Ramos (cell line): ENCODE data around the gene NEGR1.

Source experiments
- in situ Hi-C: fragments of 300-500 bp; cut with MboI; formaldehyde crosslinking; loops from one replicate; pipeline ENCODE4 v1.14.3; 2022; ENCODE audit warnings: low sequenced_read_pairs; ENCODE audit not compliant: unreplicated experiment

Gene NEGR1

DNA sequence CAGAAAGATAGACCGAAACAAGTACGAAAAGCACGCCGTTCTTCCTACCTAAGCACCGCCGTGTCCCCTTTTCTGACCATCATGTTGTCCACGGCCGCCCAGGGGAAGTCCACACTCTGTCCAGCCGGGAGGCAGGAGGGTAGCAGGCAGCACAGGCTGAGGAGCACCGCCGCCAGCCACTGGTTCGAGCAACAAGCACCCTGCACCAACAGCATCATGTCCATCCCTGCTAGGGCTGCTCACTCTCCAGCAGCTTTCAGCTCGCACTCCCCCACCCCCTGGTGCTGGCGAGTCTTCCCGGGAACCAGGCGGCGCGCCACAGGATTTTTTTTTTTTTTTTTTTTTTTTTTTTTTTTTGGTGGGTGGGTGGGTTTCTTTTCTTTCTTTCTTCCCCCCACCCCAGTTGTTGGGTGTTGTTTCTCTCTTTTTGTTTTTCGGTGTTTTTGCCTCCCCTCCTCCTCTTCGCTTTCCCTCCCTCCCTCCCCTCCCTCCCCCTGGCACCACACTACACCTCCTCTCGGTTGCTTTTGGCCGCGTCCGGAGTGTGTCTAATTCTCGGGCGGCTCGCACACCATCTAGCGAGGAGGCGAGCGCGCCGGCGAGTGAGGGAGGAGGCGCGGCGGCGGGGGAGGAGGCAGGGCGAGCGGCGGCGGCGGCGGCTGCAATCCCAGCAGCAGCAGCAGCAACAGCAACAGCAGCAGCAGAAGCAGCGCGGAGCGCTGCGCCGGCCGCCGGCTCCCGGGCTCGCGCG is at the start of gene NEGR1:
TSS of gene NEGR1 (minus strand) at position 269 of the 751 bp plus-strand sequence.
- in situ Hi-C loops, result no loop called here

DNA sequence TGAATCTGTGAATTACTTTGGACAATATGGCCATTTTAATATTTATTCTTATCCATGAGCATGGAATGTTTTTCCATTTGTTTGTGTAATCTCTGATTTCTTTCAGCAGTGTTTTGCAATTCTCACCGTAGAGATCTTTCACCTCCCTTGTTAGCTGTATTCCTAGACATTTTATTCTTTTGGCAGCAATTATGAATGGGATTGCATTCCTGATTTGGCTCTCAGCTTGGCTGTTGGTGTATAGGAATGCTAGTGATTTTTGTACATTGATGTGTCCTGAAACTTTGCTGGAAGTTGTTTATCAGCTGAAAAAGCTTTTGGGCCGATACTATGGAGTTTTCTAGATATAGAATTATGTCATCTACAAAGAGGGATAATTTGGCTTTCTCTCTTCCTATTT is 44.2 kb upstream of the NEGR1 start:
- in situ Hi-C loops, result no loop called here

DNA sequence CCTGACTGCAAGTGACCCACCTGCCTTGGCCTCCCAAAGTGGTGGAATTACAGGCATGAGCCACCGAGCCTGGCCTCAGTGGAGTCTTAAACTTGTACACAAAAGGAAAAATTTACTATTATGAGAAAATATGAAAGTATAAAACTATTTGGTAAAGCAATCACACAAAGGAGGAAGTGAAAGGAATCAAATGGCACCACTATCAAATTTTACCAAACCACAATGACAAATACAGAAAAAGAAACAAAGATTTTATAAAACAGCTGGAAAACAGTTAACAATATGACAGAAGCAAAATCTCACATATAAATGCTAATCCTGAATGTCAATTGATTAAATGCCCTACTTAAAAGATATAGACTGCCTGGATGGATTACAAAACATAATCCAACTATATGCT is 42.1 kb upstream of the NEGR1 start:
- in situ Hi-C loops, result no loop called here

- in situ Hi-C loops, result no loop called here
Measured at GRCh38 chr1:72322910-72323309, 40.6 kb upstream of the NEGR1 start.

DNA sequence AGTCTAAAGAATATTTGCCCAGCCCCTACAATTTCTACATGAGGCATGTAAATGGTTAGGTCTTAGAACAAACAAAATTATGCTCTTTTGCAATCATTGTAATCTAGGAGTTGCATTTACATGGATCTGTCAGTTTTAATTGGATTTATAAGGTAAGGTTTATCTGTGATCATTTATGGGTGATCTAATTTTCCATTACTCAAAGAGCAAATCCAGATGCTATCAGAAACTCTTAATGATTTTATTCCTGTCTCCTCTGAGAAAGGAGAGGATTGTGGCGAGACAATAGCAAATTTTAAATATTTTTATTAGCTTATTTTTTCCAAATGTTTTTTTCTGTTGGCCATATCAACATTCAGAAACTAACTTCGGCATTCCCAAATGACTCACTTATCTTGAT is 14.2 kb upstream of the NEGR1 start:
- in situ Hi-C loops, result no loop called here

- in situ Hi-C loops, result no loop called here
Measured at GRCh38 chr1:72288886-72289285, 6.5 kb upstream of the NEGR1 start.

- in situ Hi-C loops, result no loop called here
Measured at GRCh38 chr1:72286401-72286800, 4.1 kb upstream of the NEGR1 start.

DNA sequence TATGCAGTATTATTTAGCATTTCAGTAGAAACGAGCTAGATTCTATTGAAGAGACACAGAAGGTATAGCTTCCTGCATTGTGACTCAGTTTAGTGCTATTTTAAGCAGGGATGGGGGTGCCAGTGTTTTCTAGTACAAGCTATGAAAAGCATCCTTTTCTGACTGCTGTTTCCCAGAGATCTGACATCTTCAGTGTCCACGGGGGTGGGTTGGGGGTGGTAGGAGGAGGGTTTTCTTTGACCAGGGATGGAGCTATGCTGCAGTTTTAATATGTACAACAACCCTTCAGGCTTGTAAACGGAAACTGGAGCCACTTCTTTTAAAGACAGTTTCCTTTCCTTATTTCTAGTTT is 2.7 kb upstream of the NEGR1 start:
- in situ Hi-C loops, result no loop called here

DNA sequence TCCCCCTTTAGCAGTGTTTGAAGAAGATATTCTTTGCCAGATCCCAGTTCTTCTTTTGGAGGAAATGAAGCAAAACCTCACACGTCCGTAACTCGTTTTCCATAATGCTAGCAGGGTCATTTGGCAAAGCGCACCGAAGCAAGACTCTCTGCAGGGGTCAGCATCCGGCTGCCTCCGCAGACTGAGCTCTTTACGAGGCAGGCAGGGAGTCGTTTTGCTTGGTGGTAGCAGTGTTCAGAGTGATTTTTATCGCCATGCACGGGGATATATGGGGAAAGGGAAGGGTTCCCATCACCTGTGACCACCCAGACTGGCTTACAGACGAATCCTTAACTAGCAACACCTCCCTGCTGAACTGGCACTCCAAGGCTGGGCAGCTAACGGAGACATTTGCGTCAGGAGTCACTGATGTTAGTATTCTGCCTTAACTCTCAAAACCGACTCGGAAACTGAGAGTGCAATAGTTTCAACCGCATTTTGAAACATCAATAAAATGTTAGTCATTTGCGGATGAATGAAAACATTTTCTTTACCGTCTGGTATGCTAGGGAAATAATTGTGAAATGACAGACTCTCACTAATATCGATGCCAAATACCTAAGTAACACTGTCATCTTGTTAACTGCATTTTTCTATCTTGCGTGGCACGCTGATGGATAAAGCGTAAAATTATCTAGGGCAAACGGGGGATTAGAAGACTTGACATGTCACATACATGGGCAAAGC is 2.2 kb upstream of the NEGR1 start:
- in situ Hi-C loops, result no loop called here

DNA sequence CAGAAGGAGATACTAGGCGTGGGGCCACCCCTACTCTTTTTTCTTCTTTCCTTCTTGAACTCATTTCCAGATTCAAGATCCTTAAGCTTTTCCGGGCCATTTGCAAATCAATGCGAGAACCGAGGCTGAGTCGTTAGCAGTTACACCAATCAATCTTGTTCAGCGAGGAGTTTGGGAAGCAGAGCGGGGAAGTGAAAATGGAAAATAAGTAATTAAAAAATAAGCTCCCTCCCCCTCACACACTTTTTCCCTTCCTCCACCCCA is 1.7 kb upstream of the NEGR1 start:
- in situ Hi-C loops, result no loop called here

DNA sequence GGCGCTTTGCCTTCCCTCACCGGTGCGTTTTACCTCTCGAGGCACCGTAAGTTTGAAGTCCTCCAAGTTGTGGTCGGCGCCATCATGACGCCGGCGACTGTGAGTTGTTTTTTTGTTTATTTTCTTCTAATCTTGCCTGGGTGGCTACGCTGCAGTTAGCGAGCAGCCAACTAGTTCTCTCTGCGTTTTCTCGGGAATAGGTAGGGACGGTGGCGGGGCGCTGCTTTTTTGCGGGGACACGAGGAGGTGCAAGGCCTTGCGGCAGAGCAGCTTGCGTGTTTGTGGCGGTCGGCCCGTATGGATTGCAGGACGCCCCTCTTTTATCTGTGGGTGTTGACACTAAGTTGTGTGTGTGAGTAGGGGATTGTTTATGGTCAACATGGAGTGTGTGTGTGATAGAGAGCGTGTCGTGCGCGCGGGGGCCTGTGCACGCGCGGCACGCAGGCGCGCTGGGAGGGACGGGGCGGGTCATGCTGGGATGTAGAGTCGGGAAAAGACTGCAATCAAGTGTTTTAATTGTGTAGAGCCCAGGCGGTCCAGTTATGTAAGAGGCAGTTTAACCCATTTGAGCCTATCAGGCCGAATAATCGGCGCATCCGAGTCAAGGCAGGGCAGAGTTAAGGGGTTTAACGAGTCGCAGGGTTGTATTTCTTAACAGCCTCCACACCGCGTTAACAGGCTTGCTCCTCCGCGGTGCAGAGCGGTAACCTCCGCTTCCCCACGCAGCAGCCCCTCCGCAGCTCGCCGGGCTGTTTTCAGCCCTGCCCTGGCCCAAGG is 1.2 kb upstream of the NEGR1 start:
- in situ Hi-C loops, result no loop called here

GRCh38 chr1:72283022-72283306 is 625 bp upstream of the NEGR1 start:
- in situ Hi-C loops, result no loop called here

- in situ Hi-C loops, result no loop called here
Measured at GRCh38 chr1:72281637-72282270, 585 bp downstream of the NEGR1 start.

GRCh38 chr1:72281144-72281543 is 1.2 kb downstream of the NEGR1 start:
- in situ Hi-C loops, result no loop called here

DNA sequence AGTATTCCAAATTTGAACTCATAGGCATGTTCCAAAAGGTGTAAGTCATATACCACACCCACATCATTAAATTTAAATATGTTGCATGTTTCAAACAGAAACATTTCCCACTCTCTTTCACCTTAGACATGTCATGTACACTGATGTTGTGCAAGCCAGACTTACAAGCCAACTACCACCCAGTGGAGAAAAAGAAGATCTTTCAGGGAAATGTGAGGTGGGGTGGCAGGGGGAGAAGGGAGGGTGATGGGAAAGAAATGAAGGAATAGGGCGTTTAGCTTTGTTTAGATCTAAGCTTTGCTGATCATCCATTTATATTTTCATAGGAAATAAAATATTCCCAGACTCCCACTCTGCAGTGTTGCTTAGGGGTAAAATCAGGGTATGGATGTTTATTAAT is 1.6 kb downstream of the NEGR1 start:
- in situ Hi-C loops, result no loop called here

DNA sequence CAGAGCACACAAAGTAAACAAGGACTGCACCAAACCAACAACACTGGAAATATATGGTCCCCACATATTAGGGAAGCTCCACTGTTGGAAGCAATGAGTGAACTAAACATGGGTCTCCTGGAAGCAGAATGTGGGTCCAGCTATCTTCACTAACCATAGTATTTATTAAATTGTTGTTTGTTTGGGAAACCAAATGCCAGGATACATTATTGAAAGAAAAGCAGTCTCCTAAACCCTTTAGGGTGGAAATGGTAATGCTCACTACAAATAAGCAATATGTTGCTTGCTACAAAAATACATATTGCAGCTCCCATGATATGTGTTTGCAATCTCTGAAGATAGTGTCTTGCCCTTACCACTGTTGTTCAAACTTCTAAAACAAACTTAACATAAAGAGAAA is 2.2 kb downstream of the NEGR1 start:
- in situ Hi-C loops, result no loop called here

GRCh38 chr1:72278461-72278860 is 3.9 kb downstream of the NEGR1 start:
- in situ Hi-C loops, result no loop called here

GRCh38 chr1:72271555-72272085 is 10.7 kb downstream of the NEGR1 start:
- in situ Hi-C loops, result no loop called here

DNA sequence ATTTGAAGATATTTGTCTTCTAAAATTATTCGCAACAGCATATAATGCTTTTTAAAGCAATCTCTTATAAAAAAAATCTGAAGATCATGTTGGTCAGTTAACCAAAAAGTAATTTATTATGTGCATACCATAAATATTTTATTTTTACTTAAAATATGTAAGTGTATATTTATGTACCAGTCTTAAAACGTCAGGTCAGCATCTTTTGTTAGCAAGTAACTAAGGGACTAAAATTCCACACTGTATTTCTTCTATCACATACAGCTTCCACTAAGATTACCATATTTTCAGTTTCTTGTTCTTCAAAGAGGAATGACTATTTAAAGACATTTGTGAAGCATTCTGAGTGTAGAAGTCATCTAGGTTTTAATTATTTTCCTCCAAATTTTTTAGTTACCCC is 19.6 kb downstream of the NEGR1 start:
- in situ Hi-C loops, result no loop called here

DNA sequence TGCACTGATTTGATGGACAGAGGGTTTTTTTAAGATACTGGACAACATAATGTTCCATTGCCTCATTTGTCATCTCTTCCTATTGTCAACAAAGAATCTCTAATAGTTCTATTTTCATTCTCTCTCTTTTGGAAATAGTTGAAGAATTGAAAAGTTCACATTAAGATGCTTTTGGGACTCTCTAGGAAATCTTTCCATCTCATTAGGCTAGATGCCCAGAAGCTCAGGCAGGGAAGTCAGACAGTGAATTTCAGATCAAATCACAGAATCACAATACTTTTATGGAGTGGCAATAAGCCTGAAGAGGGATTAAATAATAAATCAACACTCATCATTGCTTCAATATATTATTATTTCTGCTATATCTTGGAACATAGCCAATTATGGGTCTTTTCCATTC is 29.2 kb downstream of the NEGR1 start:
- in situ Hi-C loops, result no loop called here

- in situ Hi-C loops, result no loop called here
Measured at GRCh38 chr1:72241397-72241796, 40.9 kb downstream of the NEGR1 start.
